NCI-H510A treated with DMSO at 0.1 percent for 48 hours (cell line): ENCODE results near the gene MRPL55.

ENCODE experiments used
- DNase-seq: peaks from one replicate; lab custom pipeline; 2025; lab: John Stamatoyannopoulos, UW

MRPL55 gene

DNA sequence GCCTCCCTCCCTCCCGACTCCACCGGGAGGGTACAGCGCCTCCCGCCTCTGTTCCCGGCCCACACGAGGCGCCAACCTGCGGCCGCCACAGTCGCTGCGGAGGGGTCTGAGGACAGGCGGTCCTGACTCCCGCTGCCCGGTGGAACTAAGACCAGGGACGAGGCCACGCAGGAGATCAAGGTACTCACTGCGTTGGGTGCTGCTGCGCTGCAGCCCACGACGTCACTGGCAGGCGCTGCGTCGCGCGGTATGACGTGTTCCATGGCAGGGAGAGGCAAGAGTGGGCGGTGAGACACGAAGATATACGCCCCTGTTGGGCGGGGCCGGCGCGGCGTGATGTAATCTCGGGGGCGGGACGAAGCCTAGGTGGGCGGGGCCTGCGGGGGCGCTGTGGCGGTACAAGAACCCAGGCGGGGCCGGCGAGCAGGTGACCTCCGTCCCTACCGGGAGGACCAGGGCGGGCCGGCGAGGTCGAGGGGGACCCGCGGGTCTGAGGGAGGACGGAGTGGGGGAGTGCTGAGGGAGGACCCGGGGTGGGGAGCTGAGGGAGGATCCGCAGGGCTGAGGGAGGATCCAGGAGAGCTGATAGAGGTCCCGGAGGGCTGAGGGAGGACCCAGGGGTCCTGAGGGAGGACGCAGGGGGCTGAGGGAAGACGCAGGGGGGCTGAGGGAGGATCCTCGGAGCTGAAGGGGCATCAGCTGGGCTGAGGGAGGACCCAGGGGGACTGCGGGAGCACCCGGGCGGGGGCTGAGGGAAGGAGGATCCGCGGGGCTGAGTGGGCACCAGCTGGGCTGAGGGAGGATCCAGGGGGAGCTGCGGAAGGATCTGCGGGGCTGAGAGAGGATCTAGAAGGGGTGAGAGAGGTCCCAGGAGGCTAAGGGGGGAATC lies at the start of gene MRPL55:
Gene MRPL55 (minus strand): TSS at position 227 of the 889 bp plus-strand sequence. CDS start 1,039 bp downstream, outside the sequence.
- peak; percentile 88 for DNase-seq

DNA sequence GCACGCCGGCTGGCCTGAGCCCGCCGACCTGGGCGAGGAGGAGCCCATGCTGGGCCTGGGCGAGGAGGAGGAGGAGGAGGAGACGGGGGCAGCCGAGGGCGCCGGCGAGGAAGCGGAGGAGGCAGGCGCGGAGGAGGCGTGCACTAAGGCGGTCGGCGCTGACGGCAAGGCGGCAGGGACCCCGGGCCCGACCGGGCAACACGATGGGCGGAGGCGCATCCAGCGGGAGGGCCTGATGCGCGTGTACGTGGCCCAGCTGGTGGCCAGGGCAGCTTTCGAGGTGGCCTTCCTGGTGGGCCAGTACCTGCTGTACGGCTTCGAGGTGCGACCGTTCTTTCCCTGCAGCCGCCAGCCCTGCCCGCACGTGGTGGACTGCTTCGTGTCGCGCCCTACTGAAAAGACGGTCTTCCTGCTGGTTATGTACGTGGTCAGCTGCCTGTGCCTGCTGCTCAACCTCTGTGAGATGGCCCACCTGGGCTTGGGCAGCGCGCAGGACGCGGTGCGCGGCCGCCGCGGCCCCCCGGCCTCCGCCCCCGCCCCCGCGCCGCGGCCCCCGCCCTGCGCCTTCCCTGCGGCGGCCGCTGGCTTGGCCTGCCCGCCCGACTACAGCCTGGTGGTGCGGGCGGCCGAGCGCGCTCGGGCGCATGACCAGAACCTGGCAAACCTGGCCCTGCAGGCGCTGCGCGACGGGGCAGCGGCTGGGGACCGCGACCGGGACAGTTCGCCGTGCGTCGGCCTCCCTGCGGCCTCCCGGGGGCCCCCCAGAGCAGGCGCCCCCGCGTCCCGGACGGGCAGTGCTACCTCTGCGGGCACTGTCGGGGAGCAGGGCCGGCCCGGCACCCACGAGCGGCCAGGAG lies 49.3 kb upstream of the MRPL55 start:
- no peak for DNase-seq

DNA sequence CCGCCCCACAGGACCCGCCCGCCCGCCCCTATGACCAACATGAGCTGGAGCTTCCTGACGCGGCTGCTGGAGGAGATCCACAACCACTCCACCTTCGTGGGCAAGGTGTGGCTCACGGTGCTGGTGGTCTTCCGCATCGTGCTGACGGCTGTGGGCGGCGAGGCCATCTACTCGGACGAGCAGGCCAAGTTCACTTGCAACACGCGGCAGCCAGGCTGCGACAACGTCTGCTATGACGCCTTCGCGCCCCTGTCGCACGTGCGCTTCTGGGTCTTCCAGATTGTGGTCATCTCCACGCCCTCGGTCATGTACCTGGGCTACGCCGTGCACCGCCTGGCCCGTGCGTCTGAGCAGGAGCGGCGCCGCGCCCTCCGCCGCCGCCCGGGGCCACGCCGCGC lies 48.6 kb upstream of the MRPL55 start:
- no peak for DNase-seq

GRCh38 chr1:228156941-228157728 lies 48.0 kb upstream of the MRPL55 start:
- no peak for DNase-seq

DNA sequence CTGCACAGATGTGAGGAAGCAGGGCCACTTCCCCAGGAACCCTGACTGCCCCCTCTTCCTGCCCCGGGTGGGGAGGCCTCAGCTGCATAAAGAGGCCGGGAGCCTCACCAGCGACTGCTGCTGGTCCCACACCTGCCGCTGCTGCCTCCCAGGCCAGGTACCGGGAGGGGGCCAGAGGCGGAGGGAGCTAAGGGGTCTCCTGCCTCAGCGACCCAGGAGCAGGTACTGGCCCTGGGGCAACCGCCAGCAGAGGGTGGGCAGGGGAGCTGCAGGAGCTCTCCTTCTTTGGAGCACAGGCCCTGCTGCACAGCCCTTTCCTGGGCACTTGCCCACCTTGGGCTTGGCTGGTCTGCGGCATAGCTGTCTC lies 47.4 kb upstream of the MRPL55 start:
- DNase-seq = no peak

DNA sequence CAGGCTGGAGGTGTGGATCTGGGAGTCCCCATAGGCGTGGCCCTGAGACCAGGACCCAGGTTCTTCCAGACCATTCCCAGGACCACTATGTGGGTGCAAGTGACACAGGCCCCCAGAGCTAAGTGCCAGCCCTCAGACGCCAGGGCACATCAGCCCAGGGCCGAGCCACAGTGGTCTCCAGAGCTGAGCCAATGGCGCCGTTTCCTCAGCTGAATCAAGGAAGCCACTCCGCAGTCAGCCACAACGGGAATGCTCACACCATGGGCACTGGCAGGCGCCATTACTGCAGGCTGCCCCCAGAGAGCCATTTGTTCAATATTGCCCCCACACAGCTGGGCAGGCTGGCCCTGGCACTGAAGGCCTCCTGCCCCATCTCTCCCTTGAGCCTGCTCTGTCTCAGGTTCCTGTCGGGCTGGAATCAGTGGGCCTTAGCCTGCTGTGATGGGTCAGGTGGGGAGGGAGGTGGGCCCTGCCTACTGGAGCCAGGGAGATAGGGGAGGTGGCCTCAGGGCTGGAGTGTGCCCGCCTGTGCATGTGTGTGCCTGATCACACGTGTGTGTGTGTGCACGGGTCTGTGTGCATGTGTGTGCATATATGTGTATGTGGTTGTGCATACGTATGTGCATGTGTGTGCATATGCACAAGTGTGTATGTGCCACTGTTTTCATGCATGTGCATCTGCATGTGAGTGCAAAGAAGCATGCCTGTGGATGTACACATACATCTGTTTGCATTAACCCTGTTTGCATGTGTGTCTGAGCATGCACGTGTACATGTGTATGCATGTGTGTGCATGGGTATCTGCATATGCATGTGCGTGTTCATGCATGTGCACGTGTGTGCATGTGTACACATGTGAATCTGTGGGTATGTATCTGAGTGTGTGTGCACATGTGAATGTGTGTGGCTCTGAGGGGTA lies 46.8 kb upstream of the MRPL55 start:
- no peak for DNase-seq

- peak; percentile 5 for DNase-seq
Observed at GRCh38 chr1:228154670-228155571, 45.8 kb upstream of the MRPL55 start.

DNA sequence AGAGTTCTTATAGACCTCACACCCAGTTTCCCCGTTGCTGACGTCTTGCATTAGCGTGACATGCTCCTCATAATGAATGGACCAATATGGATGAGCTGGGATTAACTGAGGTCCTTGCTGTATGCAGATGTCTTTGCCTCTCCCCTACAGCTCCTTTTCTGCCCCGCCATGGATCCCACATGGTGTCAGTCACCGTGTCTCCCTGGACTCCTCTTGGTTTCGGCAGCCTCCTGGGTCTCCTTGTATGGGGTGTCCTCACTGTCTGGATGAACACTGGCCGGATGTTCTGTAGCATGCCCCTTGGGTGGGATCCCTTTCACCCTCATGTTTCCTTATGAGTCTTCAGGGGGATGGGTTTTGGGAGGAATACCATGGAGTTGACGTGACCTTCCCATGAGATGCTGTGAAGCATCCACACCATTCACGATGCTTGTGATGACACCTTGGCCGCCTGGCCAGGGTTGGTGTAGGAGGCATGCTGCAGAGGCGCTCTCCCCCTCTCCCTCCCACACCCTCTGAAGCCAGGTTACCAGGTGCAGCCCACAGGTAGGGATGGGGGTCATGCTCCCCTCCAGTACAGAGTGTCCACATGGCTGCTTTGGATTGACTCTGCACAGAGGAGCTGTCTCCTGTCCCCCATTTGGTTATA lies 45.0 kb upstream of the MRPL55 start:
- DNase-seq = no peak

DNA sequence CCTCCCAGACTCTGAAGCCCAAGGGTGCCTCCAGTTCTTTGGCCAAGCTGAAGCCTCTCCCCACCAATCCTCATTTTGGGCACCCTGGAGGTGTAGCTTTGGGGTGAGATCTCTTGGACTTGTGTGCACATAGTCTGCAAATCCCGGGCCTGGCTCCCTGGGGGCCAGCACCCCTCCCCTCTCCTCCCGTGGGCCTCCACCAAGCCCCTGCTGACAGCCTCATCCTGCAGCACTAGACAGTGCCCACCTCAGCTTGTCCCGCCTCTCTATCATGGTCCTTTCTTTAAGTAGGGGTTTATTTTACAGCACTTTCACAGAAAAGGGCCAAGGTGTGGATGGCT lies 43.8 kb upstream of the MRPL55 start:
- DNase-seq = no peak

DNA sequence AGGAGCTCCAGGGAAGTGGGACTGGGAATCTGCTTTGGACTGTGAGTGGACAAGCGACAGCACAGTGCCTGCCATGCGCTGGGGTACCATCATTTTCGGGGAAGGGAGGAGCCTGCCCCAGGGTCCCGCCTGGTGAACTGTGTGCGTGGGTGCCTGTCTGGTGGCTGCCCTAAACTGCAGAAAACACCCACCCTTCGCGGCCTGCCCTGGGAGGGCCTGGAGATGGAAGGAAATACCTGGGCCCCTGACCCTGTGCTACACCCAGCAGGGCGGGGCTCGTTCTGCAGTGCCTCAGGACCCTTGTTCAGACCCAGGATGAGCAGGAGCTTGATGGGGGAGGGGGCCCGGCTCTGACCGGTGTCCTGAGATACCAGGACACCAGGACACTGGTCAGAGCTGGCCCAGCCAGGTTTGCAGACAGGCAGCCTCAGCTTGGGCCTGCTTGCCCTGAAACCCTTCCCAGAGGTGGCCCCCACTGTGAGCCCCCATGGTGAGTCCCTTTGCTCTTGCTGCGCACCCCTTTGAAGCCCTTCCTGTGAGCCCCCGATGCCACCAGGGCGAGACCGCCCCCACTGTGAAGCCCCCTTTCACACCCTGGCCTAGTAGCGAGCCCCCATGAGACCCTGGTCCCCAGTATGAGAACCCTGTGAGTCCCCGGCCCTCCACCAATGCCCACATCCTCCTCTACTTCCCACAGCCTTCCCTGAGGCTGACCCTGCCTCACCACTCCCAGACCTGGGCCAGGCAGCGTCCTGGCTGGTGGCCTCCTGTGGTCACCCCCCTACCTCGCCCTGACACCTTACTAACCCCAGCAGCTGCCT lies 43.2 kb upstream of the MRPL55 start:
- DNase-seq = no peak

DNA sequence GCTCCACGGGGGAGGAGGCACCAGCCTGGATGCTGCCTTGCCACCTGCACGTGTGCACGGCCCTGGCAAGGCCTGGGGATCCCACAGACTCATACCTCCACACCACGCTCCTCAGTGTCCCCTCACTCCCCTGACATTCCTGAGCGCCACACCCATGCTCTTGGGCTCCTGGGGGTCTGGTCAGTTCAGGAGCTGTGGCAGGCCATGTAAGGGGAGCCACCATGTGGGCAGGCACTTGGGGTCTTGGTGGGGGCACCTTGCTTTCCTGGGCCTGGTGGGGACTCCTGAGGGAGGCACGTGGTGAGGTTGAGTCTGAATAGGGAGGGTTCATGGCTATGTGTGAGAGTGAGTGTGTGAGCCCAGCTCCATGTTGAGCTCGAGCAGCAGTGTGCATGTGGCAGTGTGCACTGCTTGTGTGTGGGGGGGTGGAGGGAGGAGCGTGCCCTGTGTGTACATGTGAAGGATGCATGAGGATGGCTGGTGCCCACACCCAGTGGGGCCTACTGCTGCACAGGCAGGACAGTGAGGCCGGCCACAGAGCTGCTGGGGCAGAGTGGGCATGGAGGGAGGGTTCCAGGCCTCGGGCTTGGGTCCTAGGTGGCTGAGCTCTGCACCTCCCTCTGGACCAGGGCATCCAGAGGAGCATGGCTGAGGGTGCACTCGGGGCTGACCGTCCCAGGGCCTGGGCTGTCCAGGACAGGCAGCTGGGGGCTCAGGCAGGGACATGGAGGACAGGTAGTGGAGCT lies 42.3 kb upstream of the MRPL55 start:
- no peak for DNase-seq

DNA sequence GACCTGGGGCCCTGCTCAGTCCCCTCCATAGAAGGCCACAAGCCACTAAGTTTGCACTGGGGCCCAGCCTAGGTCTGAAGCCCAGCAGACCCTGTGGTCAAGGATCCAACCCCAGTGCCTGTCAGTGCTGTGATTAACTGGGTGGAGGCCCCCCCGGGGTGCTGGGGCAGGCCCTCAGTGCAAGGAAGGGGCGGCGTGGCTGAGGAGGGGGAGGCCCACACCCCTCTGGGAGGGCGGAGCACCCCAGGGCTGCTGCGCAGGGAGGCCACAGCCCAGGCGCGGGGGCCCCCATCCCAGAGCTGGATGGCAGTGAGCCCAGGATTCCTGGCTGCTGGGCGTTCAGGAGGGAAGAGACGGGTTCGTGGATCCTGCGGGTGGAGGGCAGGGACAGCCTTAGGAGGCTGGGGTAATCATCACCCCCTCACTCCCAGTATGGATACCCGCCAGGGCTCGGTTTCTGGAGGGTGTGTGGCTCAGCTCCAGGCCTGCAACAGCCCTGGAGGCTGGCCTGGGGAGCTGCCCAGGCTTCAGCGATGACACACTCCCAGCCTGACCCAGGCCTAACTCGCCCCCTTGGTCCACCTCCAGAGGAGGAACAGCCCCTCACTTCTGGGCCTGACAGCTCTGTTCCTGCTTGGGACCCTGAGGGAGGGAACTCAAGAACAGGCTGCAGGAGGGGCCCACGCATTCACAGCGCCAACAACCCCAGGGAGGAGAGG lies 41.5 kb upstream of the MRPL55 start:
- DNase-seq = no peak

DNA sequence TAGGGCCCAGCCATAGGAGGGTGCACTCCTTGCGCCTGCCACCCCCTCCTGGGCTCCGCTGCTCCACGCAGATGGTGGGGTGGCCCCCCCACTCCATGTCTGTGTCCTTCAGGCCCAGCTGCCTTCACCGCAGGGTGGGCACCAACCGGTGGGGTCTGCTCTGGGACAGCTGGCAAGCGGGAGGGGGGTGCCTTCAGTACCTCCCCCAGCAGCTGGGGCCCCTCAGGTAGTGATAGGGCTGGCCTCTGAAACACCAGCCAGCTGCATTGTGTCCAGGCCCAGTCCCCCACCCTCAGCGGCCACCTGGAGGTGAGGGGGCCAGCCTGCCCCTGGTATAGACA lies 41.0 kb upstream of the MRPL55 start:
- DNase-seq = no peak

DNA sequence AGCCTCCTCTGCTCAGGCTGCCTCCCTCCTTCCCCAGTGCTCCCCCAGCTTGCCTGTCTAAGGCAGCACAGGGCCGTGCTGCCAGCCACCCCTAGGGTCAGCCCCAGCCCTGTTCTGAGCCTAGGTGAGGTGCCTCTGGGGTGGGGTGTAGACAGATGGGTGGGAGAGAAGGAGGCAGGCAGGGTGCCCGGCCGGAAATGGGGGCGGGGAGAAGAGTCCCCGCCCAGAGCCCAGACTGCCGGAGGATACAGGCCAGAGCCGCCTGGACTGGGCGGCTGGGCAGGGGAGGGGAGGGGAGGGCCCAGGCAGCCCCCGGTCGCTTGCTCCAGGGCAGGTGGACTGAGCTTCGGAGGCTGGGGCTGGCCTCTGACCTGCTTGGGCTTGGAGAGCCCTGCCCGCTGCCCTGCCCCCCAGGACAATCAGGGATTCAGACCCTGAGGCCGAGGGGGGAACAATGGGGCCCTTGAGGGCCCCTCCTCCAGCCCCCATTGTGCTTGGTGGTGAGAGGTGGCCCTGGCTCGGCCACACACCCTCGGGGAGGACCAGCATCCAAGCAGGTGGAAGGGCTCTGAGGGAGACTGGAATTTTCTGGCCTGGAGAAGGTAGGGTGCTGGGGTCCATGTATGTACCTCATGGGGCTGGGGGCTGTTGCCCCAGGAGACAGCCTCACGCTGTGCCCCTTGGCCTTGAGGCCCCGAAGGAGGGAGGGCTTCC lies 40.5 kb upstream of the MRPL55 start, which contains the start of gene GJC2:
Gene GJC2 (plus strand): TSS at position 525 of the 714 bp plus-strand sequence. CDS start 7,829 bp downstream, outside the sequence.
- DNase-seq = no peak

- no peak for DNase-seq
Observed at GRCh38 chr1:228148935-228149405, 39.9 kb upstream of the MRPL55 start.

DNA sequence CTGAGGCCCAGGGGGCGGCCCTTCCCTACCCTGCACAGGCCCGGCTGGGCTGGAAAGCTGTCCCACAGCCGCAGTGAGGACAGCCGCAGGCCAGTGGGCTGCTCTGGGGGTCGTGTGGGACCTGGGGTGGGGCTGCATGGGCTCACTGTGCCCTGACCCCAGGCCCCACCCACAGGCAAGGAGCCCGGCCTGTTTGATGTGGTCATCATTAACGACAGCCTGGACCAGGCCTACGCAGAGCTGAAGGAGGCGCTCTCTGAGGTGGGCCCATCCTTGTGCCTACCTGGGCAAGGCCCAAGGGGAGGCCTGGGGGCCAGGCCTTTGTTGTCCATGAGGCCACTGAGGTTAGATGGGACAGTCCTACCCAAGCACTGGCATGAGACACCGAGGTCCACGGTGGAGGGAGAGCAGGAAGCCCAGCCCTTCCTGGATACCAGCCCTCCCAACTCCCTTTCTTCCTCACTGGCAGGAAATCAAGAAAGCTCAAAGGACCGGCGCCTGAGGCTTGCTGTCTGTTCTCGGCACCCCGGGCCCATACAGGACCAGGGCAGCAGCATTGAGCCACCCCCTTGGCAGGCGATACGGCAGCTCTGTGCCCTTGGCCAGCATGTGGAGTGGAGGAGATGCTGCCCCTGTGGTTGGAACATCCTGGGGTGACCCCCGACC lies 39.2 kb upstream of the MRPL55 start:
- no peak for DNase-seq
